ENCODE data around the gene ARVCF. TPM values are rescaled to one million over a fixed set of nuclear protein-coding genes. Genes with fewer than 3 reads are reported as not detected.

ARVCF gene
- total and polyA plus RNA-seq, 9 of the 15 experiments (the other 6 are each of a cell fraction or from before 2014, with no cell fraction given) = 0.03 to 97.4 (median 15.6) TPM

DNA sequence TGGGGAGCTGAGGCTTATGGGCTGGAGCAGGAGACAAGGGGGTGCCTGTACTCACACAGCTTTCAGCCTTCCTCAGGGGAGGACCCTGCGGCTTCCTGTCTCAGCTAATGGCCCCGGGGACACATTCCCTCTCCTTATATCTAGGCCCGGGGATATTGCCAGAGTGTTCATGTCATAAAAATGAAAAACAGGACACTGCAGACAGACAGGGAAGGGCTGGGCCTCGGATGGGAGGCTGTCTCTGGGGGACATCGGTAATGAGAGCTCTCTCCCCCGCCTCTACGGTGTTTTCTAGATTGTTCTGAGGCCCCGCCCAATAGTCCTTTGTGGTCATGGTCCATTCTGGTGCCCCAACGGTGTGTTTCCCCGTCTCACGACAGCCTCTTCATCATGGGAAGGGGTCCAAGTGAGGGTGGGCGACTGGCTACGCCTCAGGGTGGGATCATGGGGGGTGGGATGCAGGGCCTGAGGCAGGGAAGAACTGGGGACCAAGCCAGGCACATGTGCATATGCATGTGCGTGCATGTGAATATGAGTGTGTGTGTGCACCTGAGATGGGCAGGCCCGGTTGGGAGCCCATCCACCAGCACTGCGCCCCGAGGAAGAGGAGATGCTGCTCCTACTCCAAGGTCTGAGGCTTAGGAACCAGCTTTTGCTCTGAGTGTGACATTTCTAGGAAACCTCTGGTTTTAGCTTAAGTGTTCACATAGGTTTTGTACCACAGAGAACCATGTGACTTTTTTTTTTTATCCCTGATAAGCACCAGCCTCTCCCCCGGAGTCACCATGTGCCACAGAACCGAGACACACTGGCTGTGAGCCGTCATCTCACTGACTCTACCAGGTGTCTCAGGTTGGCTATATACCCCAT lies 5.3 kb downstream of the ARVCF start (continued):
- TF ChIP-seq, protein P1, sequence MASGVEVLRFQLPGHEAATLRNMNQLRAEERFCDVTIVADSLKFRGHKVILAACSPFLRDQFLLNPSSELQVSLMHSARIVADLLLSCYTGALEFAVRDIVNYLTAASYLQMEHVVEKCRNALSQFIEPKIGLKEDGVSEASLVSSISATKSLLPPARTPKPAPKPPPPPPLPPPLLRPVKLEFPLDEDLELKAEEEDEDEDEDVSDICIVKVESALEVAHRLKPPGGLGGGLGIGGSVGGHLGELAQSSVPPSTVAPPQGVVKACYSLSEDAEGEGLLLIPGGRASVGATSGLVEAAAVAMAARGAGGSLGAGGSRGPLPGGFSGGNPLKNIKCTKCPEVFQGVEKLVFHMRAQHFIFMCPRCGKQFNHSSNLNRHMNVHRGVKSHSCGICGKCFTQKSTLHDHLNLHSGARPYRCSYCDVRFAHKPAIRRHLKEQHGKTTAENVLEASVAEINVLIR (CRISPR knock-in tag; IDR thresholded peaks at IDR 0.05) = no peak
- TF ChIP-seq SAP30 (IDR thresholded peaks at IDR 0.05; ENCODE audit: borderline replicate concordance, insufficient read depth, low read depth, low read length, poor library complexity, severe bottlenecking) = peak; percentile 48
- TF ChIP-seq, protein P2, sequence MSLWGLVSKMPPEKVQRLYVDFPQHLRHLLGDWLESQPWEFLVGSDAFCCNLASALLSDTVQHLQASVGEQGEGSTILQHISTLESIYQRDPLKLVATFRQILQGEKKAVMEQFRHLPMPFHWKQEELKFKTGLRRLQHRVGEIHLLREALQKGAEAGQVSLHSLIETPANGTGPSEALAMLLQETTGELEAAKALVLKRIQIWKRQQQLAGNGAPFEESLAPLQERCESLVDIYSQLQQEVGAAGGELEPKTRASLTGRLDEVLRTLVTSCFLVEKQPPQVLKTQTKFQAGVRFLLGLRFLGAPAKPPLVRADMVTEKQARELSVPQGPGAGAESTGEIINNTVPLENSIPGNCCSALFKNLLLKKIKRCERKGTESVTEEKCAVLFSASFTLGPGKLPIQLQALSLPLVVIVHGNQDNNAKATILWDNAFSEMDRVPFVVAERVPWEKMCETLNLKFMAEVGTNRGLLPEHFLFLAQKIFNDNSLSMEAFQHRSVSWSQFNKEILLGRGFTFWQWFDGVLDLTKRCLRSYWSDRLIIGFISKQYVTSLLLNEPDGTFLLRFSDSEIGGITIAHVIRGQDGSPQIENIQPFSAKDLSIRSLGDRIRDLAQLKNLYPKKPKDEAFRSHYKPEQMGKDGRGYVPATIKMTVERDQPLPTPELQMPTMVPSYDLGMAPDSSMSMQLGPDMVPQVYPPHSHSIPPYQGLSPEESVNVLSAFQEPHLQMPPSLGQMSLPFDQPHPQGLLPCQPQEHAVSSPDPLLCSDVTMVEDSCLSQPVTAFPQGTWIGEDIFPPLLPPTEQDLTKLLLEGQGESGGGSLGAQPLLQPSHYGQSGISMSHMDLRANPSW (CRISPR knock-in tag; IDR thresholded peaks at IDR 0.05) = no peak
- no peak for TF ChIP-seq POLR3G (IDR thresholded peaks at IDR 0.05; ENCODE audit: extremely low read depth, insufficient read length, insufficient replicate concordance)
- TF ChIP-seq, protein P3, sequence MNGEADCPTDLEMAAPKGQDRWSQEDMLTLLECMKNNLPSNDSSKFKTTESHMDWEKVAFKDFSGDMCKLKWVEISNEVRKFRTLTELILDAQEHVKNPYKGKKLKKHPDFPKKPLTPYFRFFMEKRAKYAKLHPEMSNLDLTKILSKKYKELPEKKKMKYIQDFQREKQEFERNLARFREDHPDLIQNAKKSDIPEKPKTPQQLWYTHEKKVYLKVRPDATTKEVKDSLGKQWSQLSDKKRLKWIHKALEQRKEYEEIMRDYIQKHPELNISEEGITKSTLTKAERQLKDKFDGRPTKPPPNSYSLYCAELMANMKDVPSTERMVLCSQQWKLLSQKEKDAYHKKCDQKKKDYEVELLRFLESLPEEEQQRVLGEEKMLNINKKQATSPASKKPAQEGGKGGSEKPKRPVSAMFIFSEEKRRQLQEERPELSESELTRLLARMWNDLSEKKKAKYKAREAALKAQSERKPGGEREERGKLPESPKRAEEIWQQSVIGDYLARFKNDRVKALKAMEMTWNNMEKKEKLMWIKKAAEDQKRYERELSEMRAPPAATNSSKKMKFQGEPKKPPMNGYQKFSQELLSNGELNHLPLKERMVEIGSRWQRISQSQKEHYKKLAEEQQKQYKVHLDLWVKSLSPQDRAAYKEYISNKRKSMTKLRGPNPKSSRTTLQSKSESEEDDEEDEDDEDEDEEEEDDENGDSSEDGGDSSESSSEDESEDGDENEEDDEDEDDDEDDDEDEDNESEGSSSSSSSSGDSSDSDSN (IDR thresholded peaks at IDR 0.05; ENCODE audit: borderline replicate concordance in 1 of 2, low read depth in 2 of 2, low read length in 2 of 2) = 0 out of 4 replicates have a peak, but pooled peaks of 1 of the 2 experiments have one; percentile 17
- TF ChIP-seq, protein P4, sequence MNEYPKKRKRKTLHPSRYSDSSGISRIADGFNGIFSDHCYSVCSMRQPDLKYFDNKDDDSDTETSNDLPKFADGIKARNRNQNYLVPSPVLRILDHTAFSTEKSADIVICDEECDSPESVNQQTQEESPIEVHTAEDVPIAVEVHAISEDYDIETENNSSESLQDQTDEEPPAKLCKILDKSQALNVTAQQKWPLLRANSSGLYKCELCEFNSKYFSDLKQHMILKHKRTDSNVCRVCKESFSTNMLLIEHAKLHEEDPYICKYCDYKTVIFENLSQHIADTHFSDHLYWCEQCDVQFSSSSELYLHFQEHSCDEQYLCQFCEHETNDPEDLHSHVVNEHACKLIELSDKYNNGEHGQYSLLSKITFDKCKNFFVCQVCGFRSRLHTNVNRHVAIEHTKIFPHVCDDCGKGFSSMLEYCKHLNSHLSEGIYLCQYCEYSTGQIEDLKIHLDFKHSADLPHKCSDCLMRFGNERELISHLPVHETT (CRISPR knock-in tag; conservative IDR thresholded peaks at IDR 0.05 in 1 of 2, IDR thresholded peaks at IDR 0.05 in 1 of 2) = no peak
- 0 out of 2 replicates have a peak, but pooled peaks have one; percentile 32 for TF ChIP-seq JUND (IDR thresholded peaks at IDR 0.05; ENCODE audit: borderline replicate concordance, low read depth, low read length)
- peak; percentile 28; the same call in 1 of the 3 replicates for TF ChIP-seq JUND (tag; IDR thresholded peaks at IDR 0.05; ENCODE audit: borderline replicate concordance, low read depth, low read length)
- TF ChIP-seq PCBP1 (IDR thresholded peaks at IDR 0.05; ENCODE audit: low read depth, low read length, poor library complexity, severe bottlenecking) = no peak
- no peak for TF ChIP-seq ZFP36 (IDR thresholded peaks at IDR 0.05; ENCODE audit: low read depth, low read length, partially characterized antibody)
- TF ChIP-seq DMBX1 (CRISPR knock-in tag; IDR thresholded peaks at IDR 0.05; ENCODE audit: borderline replicate concordance) = peak; percentile 62; the same call in 1 of the 2 replicates
- no peak for TF ChIP-seq NFATC3 (IDR thresholded peaks at IDR 0.05)
- no peak for TF ChIP-seq POLR2H (tag; IDR thresholded peaks at IDR 0.05; ENCODE audit: low read depth)
- peak; percentile 68 for TF ChIP-seq CXXC5 (CRISPR knock-in tag; IDR thresholded peaks at IDR 0.05)
- TF ChIP-seq, protein P5, sequence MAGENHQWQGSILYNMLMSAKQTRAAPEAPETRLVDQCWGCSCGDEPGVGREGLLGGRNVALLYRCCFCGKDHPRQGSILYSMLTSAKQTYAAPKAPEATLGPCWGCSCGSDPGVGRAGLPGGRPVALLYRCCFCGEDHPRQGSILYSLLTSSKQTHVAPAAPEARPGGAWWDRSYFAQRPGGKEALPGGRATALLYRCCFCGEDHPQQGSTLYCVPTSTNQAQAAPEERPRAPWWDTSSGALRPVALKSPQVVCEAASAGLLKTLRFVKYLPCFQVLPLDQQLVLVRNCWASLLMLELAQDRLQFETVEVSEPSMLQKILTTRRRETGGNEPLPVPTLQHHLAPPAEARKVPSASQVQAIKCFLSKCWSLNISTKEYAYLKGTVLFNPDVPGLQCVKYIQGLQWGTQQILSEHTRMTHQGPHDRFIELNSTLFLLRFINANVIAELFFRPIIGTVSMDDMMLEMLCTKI (IDR thresholded peaks at IDR 0.05; ENCODE audit: partially characterized antibody) = no peak

All from K562 (cell line).